Fibroblast of lung (primary cell): ENCODE data around the gene DPEP1. TPM values are rescaled to one million over a fixed set of nuclear protein-coding genes. Genes with fewer than 3 reads are reported as not detected.

Source experiments
- DNase-seq, 2 donors: peaks; one replicate each; pipeline versions ENCODE4 v3.0.0 to v3.0.0-alpha.2; 2010; ENCODE audit warnings: low read depth in 2 of 2
- H2AFZ ChIP-seq: 2 replicates; pipeline ENCODE4 v1.5.1; 2012; ENCODE audit warnings: low read length, control low read depth, inconsistent platforms
- H3K27ac ChIP-seq: 2 replicates; pipeline ENCODE4 v1.5.1; 2011; ENCODE audit warnings: low read length, control low read depth; ENCODE audit not compliant: insufficient read depth
- H3K27me3 ChIP-seq: 2 replicates; pipeline ENCODE4 v1.5.1; 2011; ENCODE audit warnings: mild to moderate bottlenecking, low read length; ENCODE audit not compliant: control insufficient read depth, insufficient read depth
- H3K36me3 ChIP-seq: 2 replicates; pipeline ENCODE4 v1.5.1; 2011; ENCODE audit warnings: low read length; ENCODE audit not compliant: control insufficient read depth, insufficient read depth
- H3K4me1 ChIP-seq: 2 replicates; pipeline ENCODE4 v1.5.1; 2011; ENCODE audit warnings: low read length; ENCODE audit not compliant: control insufficient read depth, insufficient read depth; ENCODE audit errors: extremely low read depth
- H3K4me2 ChIP-seq: 2 replicates; pipeline ENCODE4 v1.5.1; 2011; ENCODE audit warnings: low read length, control low read depth; ENCODE audit not compliant: insufficient read depth; ENCODE audit errors: extremely low read depth
- H3K4me3 ChIP-seq, 4 experiments: fragments of 200-600 bp in 1 of 4; sonication (generic) in 1 of 4; replicated peaks in 1 of 4; 2 replicates each; pipeline ENCODE4 v1.5.1; 2011 to 2016; ENCODE audit warnings: low read length in 4 of 4, low read depth in 3 of 4, mild to moderate bottlenecking in 3 of 4, control low read depth in 2 of 4, inconsistent platforms in 1 of 4, mixed read lengths in 1 of 4; ENCODE audit not compliant: insufficient read depth in 1 of 4; ENCODE audit errors: control extremely low read depth in 1 of 4
- H3K79me2 ChIP-seq: 2 replicates; pipeline ENCODE4 v1.5.1; 2012; ENCODE audit warnings: mild to moderate bottlenecking, low read length, inconsistent platforms; ENCODE audit not compliant: control insufficient read depth, insufficient read depth
- H3K9ac ChIP-seq: 2 replicates; pipeline ENCODE4 v1.5.1; 2011; ENCODE audit warnings: mild to moderate bottlenecking, low read length, control low read depth; ENCODE audit not compliant: insufficient read depth
- H3K9me3 ChIP-seq: 2 replicates; pipeline ENCODE4 v1.5.1; 2012; ENCODE audit warnings: low read depth, low read length; ENCODE audit not compliant: control insufficient read depth, insufficient read depth
- H4K20me1 ChIP-seq: 2 replicates; pipeline ENCODE4 v1.5.1; 2011; ENCODE audit warnings: low read length; ENCODE audit not compliant: control insufficient read depth, insufficient read depth; ENCODE audit errors: extremely low read depth
- CTCF ChIP-seq, 2 donors: IDR thresholded peaks in 1 of 2; conservative IDR thresholded peaks in 1 of 2; 1 replicate in 1 of 2; 2 replicates in 1 of 2; pipeline ENCODE4 v1.5.1; 2011 to 2012; ENCODE audit warnings: low read length in 2 of 2, control low read depth in 1 of 2, inconsistent platforms in 1 of 2, low read depth in 1 of 2, mild to moderate bottlenecking in 1 of 2
- EZH2 ChIP-seq: IDR thresholded peaks from 2 replicates; pipeline ENCODE4 v1.5.1; 2012; ENCODE audit warnings: low read length, control low read depth, mild to moderate bottlenecking; ENCODE audit errors: missing control alignments
- polyA plus RNA-seq, 2 donors: library from polyadenylated mRNA; depleted of rRNA in 1 of 2; stranded (reverse) in 1 of 2; unstranded in 1 of 2; fragments of >200 nt; gene quantifications; 2 replicates each; pipeline ENCODE4 v1.2.1, GENCODE V29; 2011 to 2012; ENCODE audit warnings: missing spikeins in 1 of 2
- total RNA-seq: library from RNA; depleted of rRNA; stranded (reverse); fragments of >200 nt; gene quantifications from 2 replicates; pipeline ENCODE4 v1.2.1, GENCODE V29; 2014

DPEP1 gene
- total and polyA plus RNA-seq, 2 donors (not counting 1 experiment from before 2014, with no cell fraction given): 0.17 TPM; not detected in 1

DNA sequence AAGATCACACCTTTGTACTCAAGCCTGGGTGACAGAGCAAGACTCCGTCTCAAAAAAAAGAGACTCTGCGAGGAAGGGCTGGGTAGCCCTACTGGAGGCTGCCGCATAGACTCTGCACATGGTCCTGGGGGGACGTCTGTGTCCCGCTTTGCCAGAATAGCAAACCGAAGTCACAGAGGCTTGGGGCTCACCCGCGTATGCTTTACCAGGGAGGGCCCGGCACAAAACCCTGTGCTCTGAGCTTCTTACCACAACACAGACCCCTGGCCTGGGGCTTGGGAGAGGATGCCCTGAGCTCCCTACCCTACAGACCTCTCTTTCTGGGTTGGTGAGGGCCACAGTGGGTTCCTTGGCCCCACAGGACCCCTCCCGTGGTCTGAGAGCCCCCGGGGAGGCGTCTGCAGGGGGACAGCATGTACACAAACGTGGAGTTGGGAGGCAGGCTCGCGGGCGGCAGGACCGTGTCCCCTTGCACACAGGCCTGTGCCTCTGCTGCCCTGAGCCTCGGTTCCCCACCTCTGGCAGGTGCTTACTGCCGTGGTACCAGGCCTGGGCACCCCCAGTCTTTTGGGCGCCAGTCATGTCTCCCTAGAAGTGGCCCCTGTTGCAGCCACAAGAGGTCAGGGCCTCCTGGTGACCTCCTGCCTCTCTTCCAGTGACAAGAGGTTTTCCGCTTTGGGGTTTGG lies 24.1 kb upstream of the DPEP1 start:
- TF ChIP-seq EZH2: no peak
- Histone ChIP-seq H3K9ac (no peak overlapping the region), H3K36me3 (no peaks in the 10 kb centered on the region), H3K79me2 (no peaks in the 10 kb centered on the region), H3K4me1 (no peaks in the 10 kb centered on the region), H4K20me1 (no peaks in the 10 kb centered on the region), H3K4me3 (no peak overlapping the region), H3K27ac (no peak overlapping the region), H3K4me2 (no peak overlapping the region), H2AFZ (no peak overlapping the region), H3K9me3 (no peaks in the 10 kb centered on the region), H3K27me3 (no peaks in the 10 kb centered on the region)
- no peak for DNase-seq

DNA sequence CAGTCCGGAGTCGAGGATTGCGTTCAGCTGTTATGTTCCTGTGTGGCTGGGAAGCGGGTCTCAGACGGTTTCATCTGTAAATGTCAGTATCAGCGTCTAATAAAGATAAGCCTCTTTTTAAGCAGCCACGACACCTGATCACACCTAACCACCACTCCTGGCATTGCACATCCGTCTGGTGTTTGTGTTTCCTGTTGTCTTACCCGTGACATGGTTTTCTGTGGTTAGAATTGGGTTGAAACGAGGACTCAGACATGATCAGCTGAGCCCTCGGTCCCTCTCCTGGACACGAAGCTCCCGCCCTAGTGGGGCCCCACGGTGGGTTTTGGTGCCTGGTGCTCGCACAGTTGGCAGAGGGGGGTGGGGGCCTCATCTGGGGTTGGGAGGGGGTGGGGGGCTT lies 19.6 kb upstream of the DPEP1 start:
- peaks cover 3% of the 10 kb centered on the region for H3K36me3 ChIP-seq
- H3K9me3 ChIP-seq: no peaks in the 10 kb centered on the region
- H3K4me1 ChIP-seq: no peaks in the 10 kb centered on the region
- H3K4me2 ChIP-seq: no peak overlapping the region
- H3K4me3 ChIP-seq: no peak overlapping the region
- H3K27me3 ChIP-seq: no peaks in the 10 kb centered on the region
- no peaks in the 10 kb centered on the region for H4K20me1 ChIP-seq
- no peak for DNase-seq
- H3K27ac ChIP-seq: no peak overlapping the region
- no peak for TF ChIP-seq CTCF (conservative IDR thresholded peaks at IDR 0.05 in 1 of 2, IDR thresholded peaks at IDR 0.05 in 1 of 2; ENCODE audit: low read depth in 1 of 2, low read length in 2 of 2)
- no peak for TF ChIP-seq EZH2
- no peaks in the 10 kb centered on the region for H3K79me2 ChIP-seq
- H2AFZ ChIP-seq: no peak overlapping the region
- no peak overlapping the region for H3K9ac ChIP-seq

- no peak for TF ChIP-seq EZH2
- no peak for TF ChIP-seq CTCF (conservative IDR thresholded peaks at IDR 0.05 in 1 of 2, IDR thresholded peaks at IDR 0.05 in 1 of 2; ENCODE audit: low read depth in 1 of 2, low read length in 2 of 2)
- Histone ChIP-seq H2AFZ (no peak overlapping the region), H4K20me1 (no peaks in the 10 kb centered on the region), H3K27ac (no peak overlapping the region), H3K4me2 (no peak overlapping the region), H3K27me3 (no peaks in the 10 kb centered on the region), H3K79me2 (no peaks in the 10 kb centered on the region), H3K9me3 (no peaks in the 10 kb centered on the region), H3K4me3 (no peak overlapping the region), H3K36me3 (peaks cover 3% of the 10 kb centered on the region), H3K4me1 (no peaks in the 10 kb centered on the region), H3K9ac (no peak overlapping the region)
- DNase-seq: no peak
Measured at GRCh38 chr16:89595330-89596060, 17.9 kb upstream of the DPEP1 start.
